Astrocyte of the cerebellum (primary cell): ENCODE results near the gene PCOLCE2.

Source experiments
- DNase-seq: peaks from one replicate; pipeline ENCODE4 v3.0.0-alpha.2; 2011; ENCODE audit warnings: low read depth
- H3K4me3 ChIP-seq: 2 replicates; pipeline ENCODE4 v1.5.1; 2011; ENCODE audit warnings: mild to moderate bottlenecking, low read depth, low read length, moderate library complexity
- in situ Hi-C: cut with HindIII; loops from 2 replicates; pipeline ENCODE4 v1.10.0; 2017; ENCODE audit warnings: low sequenced_read_pairs
- TF ChIP-seq, protein P1 (sequence below): IDR thresholded peaks from 2 replicates; pipeline ENCODE4 v1.5.1; 2012; ENCODE audit warnings: low read length, low read depth, moderate library complexity, mild to moderate bottlenecking; ENCODE audit errors: missing control alignments

PCOLCE2 gene

DNA sequence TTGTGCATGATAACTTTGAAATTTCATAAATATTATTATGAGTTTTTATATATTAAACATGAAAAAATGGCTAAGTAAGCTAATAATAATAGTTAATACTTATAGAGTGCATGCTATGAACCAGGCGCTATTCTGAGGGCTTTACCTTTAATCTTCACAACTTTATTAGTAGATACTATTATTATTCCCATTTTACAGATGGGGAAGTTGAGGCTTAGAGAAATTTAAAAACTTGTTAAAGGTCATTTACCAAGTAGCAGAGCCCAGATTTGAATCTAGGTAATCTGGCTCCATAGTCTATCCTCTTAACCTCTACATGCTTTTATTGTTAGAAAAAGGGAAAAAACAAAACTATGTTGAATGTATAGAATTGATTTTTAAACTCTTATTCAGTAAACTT lies 104.7 kb downstream of the PCOLCE2 start:
- no peak for DNase-seq
- TF ChIP-seq, protein P1, sequence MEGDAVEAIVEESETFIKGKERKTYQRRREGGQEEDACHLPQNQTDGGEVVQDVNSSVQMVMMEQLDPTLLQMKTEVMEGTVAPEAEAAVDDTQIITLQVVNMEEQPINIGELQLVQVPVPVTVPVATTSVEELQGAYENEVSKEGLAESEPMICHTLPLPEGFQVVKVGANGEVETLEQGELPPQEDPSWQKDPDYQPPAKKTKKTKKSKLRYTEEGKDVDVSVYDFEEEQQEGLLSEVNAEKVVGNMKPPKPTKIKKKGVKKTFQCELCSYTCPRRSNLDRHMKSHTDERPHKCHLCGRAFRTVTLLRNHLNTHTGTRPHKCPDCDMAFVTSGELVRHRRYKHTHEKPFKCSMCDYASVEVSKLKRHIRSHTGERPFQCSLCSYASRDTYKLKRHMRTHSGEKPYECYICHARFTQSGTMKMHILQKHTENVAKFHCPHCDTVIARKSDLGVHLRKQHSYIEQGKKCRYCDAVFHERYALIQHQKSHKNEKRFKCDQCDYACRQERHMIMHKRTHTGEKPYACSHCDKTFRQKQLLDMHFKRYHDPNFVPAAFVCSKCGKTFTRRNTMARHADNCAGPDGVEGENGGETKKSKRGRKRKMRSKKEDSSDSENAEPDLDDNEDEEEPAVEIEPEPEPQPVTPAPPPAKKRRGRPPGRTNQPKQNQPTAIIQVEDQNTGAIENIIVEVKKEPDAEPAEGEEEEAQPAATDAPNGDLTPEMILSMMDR, result no peak
- no peak overlapping the region for H3K4me3 ChIP-seq
- in situ Hi-C loops, result no loop called here

- no peak for DNase-seq
- H3K4me3 ChIP-seq, result no peak overlapping the region
- in situ Hi-C loops, result no loop called here
- TF ChIP-seq, protein P1, result no peak
These were observed 106.3 kb downstream of the PCOLCE2 start for GRCh38 chr3:142782616-142783015.

- TF ChIP-seq, protein P1, result no peak
- H3K4me3 ChIP-seq, result no peak overlapping the region
- no peak for DNase-seq
- in situ Hi-C loops, result no loop called here
These were observed 109.3 kb downstream of the PCOLCE2 start for GRCh38 chr3:142779591-142779990.

DNA sequence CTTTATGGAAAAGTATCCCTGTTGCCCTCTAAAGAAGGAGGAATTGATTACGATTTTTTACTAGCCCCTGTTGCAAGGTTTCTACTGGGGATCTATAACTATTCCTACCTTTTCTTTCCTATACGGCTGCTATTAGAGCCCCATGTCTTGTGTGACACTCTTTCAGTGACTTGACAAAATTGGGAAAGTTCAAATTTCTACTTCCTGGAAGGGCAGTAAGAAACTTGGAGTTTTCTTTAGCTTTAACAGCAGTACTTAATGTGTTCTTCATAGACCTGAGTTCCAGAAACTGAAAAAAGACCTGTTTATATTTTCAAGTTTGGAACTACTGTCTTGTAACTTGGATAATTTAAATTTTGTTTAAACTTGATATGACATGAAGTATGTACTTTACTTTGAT lies 110.3 kb downstream of the PCOLCE2 start:
- no peak for DNase-seq
- no peak overlapping the region for H3K4me3 ChIP-seq
- TF ChIP-seq, protein P1, result no peak
- in situ Hi-C loops, result no loop called here

GRCh38 chr3:142777927-142778326 lies 111.0 kb downstream of the PCOLCE2 start:
- TF ChIP-seq, protein P1, result no peak
- in situ Hi-C loops, result no loop called here
- no peak overlapping the region for H3K4me3 ChIP-seq
- no peak for DNase-seq

GRCh38 chr3:142768338-142768737 lies 120.5 kb downstream of the PCOLCE2 start:
- TF ChIP-seq, protein P1, result no peak
- in situ Hi-C loops, result no loop called here
- H3K4me3 ChIP-seq, result no peak overlapping the region
- DNase-seq, result no peak
